A549 (cell line): ENCODE results near the gene USP30.

Experiments used
- BHLHE40 ChIP-seq: IDR thresholded peaks from 2 replicates; pipeline ENCODE4 v1.6.1; 2012; ENCODE audit warnings: low read depth, low read length, inconsistent platforms
- REST ChIP-seq: fragments of 200-600 bp; sonication (generic); IDR thresholded peaks from 2 replicates; pipeline ENCODE4 v1.6.1; 2016; ENCODE audit warnings: antibody characterized with exemption, mild to moderate bottlenecking, moderate library complexity
- TF ChIP-seq, protein P1 (sequence below): fragments of >200 bp; sonication (Bioruptor Twin); formaldehyde crosslinking; IDR thresholded peaks from 3 replicates; pipeline ENCODE4 v1.5.1; 2016
- TF ChIP-seq, protein P2 (sequence below): IDR thresholded peaks from 2 replicates; pipeline ENCODE4 v1.6.1; 2012

- TF ChIP-seq, protein P1, sequence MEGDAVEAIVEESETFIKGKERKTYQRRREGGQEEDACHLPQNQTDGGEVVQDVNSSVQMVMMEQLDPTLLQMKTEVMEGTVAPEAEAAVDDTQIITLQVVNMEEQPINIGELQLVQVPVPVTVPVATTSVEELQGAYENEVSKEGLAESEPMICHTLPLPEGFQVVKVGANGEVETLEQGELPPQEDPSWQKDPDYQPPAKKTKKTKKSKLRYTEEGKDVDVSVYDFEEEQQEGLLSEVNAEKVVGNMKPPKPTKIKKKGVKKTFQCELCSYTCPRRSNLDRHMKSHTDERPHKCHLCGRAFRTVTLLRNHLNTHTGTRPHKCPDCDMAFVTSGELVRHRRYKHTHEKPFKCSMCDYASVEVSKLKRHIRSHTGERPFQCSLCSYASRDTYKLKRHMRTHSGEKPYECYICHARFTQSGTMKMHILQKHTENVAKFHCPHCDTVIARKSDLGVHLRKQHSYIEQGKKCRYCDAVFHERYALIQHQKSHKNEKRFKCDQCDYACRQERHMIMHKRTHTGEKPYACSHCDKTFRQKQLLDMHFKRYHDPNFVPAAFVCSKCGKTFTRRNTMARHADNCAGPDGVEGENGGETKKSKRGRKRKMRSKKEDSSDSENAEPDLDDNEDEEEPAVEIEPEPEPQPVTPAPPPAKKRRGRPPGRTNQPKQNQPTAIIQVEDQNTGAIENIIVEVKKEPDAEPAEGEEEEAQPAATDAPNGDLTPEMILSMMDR = peak; percentile 95
- peak; percentile 92 for TF ChIP-seq REST
- no peak for TF ChIP-seq BHLHE40
- TF ChIP-seq, protein P2, sequence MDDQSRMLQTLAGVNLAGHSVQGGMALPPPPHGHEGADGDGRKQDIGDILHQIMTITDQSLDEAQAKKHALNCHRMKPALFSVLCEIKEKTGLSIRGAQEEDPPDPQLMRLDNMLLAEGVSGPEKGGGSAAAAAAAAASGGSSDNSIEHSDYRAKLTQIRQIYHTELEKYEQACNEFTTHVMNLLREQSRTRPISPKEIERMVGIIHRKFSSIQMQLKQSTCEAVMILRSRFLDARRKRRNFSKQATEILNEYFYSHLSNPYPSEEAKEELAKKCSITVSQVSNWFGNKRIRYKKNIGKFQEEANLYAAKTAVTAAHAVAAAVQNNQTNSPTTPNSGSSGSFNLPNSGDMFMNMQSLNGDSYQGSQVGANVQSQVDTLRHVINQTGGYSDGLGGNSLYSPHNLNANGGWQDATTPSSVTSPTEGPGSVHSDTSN = peak; percentile 56
Measured at GRCh38 chr12:109093022-109093918, 40.9 kb downstream of the USP30 start, which contains the start of gene ALKBH2.
